K562 (cell line): ENCODE data around the gene MFAP3. TPM values are rescaled to one million over a fixed set of nuclear protein-coding genes. Genes with fewer than 3 reads are reported as not detected.
A peak's percentile ranks its signal among the peaks of the same experiment; 100 is the strongest.

ENCODE experiments used
- CHCHD3 ChIP-seq: fragments of 250-450 bp; sonication (Bioruptor Pico); IDR thresholded peaks from 2 replicates; pipeline ENCODE4 v2.1.2; 2022; ENCODE audit warnings: mild to moderate bottlenecking
- CXXC5 ChIP-seq: fragments of 250-450 bp; sonication (Bioruptor Pico); IDR thresholded peaks from 2 replicates; pipeline ENCODE4 v1.8.0; 2022; ENCODE audit warnings: inconsistent platforms, mild to moderate bottlenecking, moderate library complexity
- E2F3 ChIP-seq: fragments of 250-450 bp; sonication (Bioruptor Pico); IDR thresholded peaks from 2 replicates; pipeline ENCODE4 v1.4.0; 2020; ENCODE audit warnings: mild to moderate bottlenecking
- JUN ChIP-seq, 2 experiments: sonication (generic) in 1 of 2; formaldehyde crosslinking in 1 of 2; IDR thresholded peaks; 2 replicates each; pipeline versions ENCODE4 v1.6.1 to v1.8.0; 2012 to 2022; ENCODE audit warnings: borderline replicate concordance in 2 of 2, mild to moderate bottlenecking in 2 of 2, improper control_type of control experiment in 1 of 2, low read depth in 1 of 2, low read length in 1 of 2, missing genetic modification reagents in 1 of 2
- MCM5 ChIP-seq: fragments of 450-650 bp; IDR thresholded peaks from 2 replicates; pipeline ENCODE4 v1.6.1; 2016; ENCODE audit warnings: low read depth
- PML ChIP-seq: IDR thresholded peaks from 2 replicates; pipeline ENCODE4 v1.6.1; 2012; ENCODE audit warnings: low read length, inconsistent platforms
- TAF1 ChIP-seq: IDR thresholded peaks from 2 replicates; pipeline ENCODE4 v1.6.1; 2011; ENCODE audit warnings: mild to moderate bottlenecking, low read length, moderate library complexity; ENCODE audit not compliant: insufficient read depth, control insufficient read depth, severe bottlenecking; ENCODE audit errors: extremely low read depth
- TRIM28 ChIP-seq: fragments of 450-650 bp; IDR thresholded peaks from 2 replicates; pipeline ENCODE4 v1.6.1; 2017
- XRCC5 ChIP-seq: fragments of 200-400 bp; formaldehyde crosslinking; IDR thresholded peaks from 2 replicates; pipeline ENCODE4 v1.6.1; 2017; ENCODE audit warnings: low read depth, mild to moderate bottlenecking, low read length
- ZNF274 ChIP-seq: IDR thresholded peaks from 2 replicates; pipeline ENCODE4 v1.6.1; 2011; ENCODE audit warnings: low read depth, mild to moderate bottlenecking, low read length, moderate library complexity, borderline replicate concordance
- ZNF445 ChIP-seq: fragments of 250-450 bp; sonication (Bioruptor Pico); IDR thresholded peaks from 2 replicates; pipeline ENCODE4 v1.4.0; 2020; ENCODE audit warnings: low read depth, mild to moderate bottlenecking, moderate library complexity
- ZNF551 ChIP-seq: fragments of 250-450 bp; sonication (Bioruptor Pico); IDR thresholded peaks from 2 replicates; pipeline ENCODE4 v1.5.0; 2021; ENCODE audit warnings: mild to moderate bottlenecking, moderate library complexity
- ZNF696 ChIP-seq: fragments of 250-450 bp; sonication (Bioruptor Pico); conservative IDR thresholded peaks from 2 replicates; pipeline ENCODE4 v1.4.0; 2020; ENCODE audit warnings: mild to moderate bottlenecking, moderate library complexity
- polyA plus RNA-seq, 8 experiments: library from polyadenylated mRNA; depleted of rRNA in 4 of 8; stranded (reverse) in 5 of 8; unstranded in 3 of 8; fragments of >200 nt; fragmentation: Nextera tagmentation in 2 of 8; fragmentation: Illumina TruSeq in 1 of 8; extraction: Ambion mirVana in 2 of 8; extraction: Trizol in 1 of 8; gene quantifications; 2 replicates each; pipeline versions ENCODE4 v1.2.1 to v1.2.3, GENCODE V29; 2011 to 2014; ENCODE audit warnings: inconsistent platforms in 1 of 8, missing spikeins in 1 of 8
- total RNA-seq, 7 experiments: library from RNA; depleted of rRNA in 6 of 7; stranded (reverse); fragments of >200 nt in 6 of 7; fragmentation: Illumina TruSeq in 2 of 7; extraction: Trizol in 2 of 7; gene quantifications; 2 replicates each; pipeline versions ENCODE4 v1.2.1 to v1.2.3, GENCODE V29; 2011 to 2021; ENCODE audit warnings: low replicate concordance in 1 of 7
- TF ChIP-seq, protein P1 (sequence below): IDR thresholded peaks from 3 replicates; pipeline ENCODE4 v1.6.1; 2011; ENCODE audit warnings: borderline replicate concordance, mild to moderate bottlenecking, moderate library complexity; ENCODE audit not compliant: insufficient read length; ENCODE audit errors: extremely low read depth
- TF ChIP-seq, protein P2 (sequence below): sonication (generic); formaldehyde crosslinking; IDR thresholded peaks from 2 replicates; pipeline ENCODE4 v1.4.0; 2020; ENCODE audit warnings: mild to moderate bottlenecking, missing genetic modification reagents
- TF ChIP-seq, protein P3 (sequence below), 2 experiments: fragments of 200-800 bp in 1 of 2; sonication (Bioruptor generic) in 1 of 2; sonication (generic) in 1 of 2; formaldehyde crosslinking in 1 of 2; IDR thresholded peaks in 1 of 2; conservative IDR thresholded peaks in 1 of 2; 2 replicates each; pipeline versions ENCODE4 v1.5.0 to v1.6.1; 2016 to 2020; ENCODE audit warnings: missing compliant biosample characterization in 1 of 2, missing genetic modification characterization in 1 of 2, missing genetic modification reagents in 1 of 2
- TF ChIP-seq, protein P4 (sequence below), 2 experiments: fragments of 450-650 bp in 1 of 2; sonication (generic) in 1 of 2; formaldehyde crosslinking in 1 of 2; IDR thresholded peaks in 1 of 2; conservative IDR thresholded peaks in 1 of 2; 2 replicates each; pipeline versions ENCODE4 v1.6.1 to v1.8.1; 2016 to 2023; ENCODE audit warnings: mild to moderate bottlenecking in 2 of 2, moderate library complexity in 2 of 2, inconsistent platforms in 1 of 2, missing genetic modification reagents in 1 of 2
- TF ChIP-seq, protein P5 (sequence below): fragments of 250-450 bp; sonication (Bioruptor Pico); IDR thresholded peaks from 2 replicates; pipeline ENCODE4 v1.5.0; 2021

The MFAP3 gene
- total and polyA plus RNA-seq, 9 of the 15 experiments (the other 6 are each of a cell fraction or from before 2014, with no cell fraction given), result 9.5 to 39.1 (median 20.7) TPM

DNA sequence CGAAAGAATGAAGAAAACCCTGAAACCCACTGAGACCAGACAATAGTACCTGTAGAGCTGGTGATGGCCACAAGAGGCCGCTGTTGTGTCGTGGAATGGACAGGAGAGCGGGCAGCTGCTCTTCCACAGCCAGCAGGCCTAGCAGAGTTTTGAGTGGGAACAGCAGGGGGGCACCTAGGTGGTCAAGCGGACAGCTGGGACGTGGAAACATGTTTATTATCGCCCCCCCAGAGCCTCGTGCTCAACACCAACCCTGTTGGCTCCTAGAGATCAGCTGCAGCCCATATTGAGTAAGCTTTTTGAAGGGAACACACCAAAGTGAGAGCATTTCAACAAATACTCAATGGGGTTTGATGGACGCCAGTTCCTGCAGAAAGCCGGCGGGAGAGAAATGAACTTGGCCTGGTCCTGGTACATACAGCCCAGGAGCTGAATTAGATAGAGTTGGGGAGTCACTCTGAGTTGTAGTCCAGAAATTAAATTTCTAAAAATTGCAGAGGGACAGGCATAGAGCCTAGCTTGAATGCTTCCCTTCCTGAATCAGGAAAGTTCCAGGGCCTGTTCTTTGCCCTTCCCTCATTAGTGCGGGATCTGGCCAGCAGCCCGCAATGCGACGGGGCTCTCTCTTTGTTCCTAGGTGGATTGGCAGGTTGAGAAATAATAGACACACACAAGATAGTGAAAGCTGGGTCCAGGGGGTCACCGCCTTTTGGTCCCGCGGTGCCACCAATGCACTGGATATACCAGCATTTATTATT, 33.8 kb downstream of the MFAP3 start (continued):
- TF ChIP-seq, protein P1, sequence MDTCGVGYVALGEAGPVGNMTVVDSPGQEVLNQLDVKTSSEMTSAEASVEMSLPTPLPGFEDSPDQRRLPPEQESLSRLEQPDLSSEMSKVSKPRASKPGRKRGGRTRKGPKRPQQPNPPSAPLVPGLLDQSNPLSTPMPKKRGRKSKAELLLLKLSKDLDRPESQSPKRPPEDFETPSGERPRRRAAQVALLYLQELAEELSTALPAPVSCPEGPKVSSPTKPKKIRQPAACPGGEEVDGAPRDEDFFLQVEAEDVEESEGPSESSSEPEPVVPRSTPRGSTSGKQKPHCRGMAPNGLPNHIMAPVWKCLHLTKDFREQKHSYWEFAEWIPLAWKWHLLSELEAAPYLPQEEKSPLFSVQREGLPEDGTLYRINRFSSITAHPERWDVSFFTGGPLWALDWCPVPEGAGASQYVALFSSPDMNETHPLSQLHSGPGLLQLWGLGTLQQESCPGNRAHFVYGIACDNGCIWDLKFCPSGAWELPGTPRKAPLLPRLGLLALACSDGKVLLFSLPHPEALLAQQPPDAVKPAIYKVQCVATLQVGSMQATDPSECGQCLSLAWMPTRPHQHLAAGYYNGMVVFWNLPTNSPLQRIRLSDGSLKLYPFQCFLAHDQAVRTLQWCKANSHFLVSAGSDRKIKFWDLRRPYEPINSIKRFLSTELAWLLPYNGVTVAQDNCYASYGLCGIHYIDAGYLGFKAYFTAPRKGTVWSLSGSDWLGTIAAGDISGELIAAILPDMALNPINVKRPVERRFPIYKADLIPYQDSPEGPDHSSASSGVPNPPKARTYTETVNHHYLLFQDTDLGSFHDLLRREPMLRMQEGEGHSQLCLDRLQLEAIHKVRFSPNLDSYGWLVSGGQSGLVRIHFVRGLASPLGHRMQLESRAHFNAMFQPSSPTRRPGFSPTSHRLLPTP, result no peak
- TF ChIP-seq PML (no peak), ZNF551 (CRISPR knock-in tag) (no peak), XRCC5 (0 out of 2 replicates have a peak, but pooled peaks have one; percentile 58), TRIM28 (no peak), MCM5 (no peak), E2F3 (CRISPR knock-in tag) (no peak), ZNF696 (no peak), ZNF274 (no peak), CHCHD3 (CRISPR knock-in tag) (no peak), CXXC5 (CRISPR knock-in tag) (no peak), ZNF445 (no peak), TAF1 (no peak), JUN (IDR thresholded peaks at IDR 0.05; ENCODE audit: borderline replicate concordance, low read depth, low read length) (no peak), JUN (CRISPR knock-in tag; IDR thresholded peaks at IDR 0.05; ENCODE audit: borderline replicate concordance) (no peak)
- TF ChIP-seq, protein P2, sequence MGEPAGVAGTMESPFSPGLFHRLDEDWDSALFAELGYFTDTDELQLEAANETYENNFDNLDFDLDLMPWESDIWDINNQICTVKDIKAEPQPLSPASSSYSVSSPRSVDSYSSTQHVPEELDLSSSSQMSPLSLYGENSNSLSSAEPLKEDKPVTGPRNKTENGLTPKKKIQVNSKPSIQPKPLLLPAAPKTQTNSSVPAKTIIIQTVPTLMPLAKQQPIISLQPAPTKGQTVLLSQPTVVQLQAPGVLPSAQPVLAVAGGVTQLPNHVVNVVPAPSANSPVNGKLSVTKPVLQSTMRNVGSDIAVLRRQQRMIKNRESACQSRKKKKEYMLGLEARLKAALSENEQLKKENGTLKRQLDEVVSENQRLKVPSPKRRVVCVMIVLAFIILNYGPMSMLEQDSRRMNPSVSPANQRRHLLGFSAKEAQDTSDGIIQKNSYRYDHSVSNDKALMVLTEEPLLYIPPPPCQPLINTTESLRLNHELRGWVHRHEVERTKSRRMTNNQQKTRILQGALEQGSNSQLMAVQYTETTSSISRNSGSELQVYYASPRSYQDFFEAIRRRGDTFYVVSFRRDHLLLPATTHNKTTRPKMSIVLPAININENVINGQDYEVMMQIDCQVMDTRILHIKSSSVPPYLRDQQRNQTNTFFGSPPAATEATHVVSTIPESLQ (CRISPR knock-in tag), result no peak
- TF ChIP-seq, protein P3, sequence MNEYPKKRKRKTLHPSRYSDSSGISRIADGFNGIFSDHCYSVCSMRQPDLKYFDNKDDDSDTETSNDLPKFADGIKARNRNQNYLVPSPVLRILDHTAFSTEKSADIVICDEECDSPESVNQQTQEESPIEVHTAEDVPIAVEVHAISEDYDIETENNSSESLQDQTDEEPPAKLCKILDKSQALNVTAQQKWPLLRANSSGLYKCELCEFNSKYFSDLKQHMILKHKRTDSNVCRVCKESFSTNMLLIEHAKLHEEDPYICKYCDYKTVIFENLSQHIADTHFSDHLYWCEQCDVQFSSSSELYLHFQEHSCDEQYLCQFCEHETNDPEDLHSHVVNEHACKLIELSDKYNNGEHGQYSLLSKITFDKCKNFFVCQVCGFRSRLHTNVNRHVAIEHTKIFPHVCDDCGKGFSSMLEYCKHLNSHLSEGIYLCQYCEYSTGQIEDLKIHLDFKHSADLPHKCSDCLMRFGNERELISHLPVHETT (CRISPR knock-in tag; conservative IDR thresholded peaks at IDR 0.05 in 1 of 2, IDR thresholded peaks at IDR 0.05 in 1 of 2), result no peak
- TF ChIP-seq, protein P4, sequence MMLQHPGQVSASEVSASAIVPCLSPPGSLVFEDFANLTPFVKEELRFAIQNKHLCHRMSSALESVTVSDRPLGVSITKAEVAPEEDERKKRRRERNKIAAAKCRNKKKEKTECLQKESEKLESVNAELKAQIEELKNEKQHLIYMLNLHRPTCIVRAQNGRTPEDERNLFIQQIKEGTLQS (IDR thresholded peaks at IDR 0.05), result no peak
- TF ChIP-seq, protein P4 (CRISPR knock-in tag; conservative IDR thresholded peaks at IDR 0.05), result no peak
- TF ChIP-seq, protein P5, sequence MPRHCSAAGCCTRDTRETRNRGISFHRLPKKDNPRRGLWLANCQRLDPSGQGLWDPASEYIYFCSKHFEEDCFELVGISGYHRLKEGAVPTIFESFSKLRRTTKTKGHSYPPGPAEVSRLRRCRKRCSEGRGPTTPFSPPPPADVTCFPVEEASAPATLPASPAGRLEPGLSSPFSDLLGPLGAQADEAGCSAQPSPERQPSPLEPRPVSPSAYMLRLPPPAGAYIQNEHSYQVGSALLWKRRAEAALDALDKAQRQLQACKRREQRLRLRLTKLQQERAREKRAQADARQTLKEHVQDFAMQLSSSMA (CRISPR knock-in tag), result no peak
